ENCODE results near the gene LRP8. TPM values are rescaled to one million over a fixed set of nuclear protein-coding genes. Genes with fewer than 3 reads are reported as not detected.

Gene LRP8
- total and polyA plus RNA-seq, 9 of the 15 experiments (the other 6 are each of a cell fraction or from before 2014, with no cell fraction given), result 7.1 to 56.1 (median 31.3) TPM

- no peak overlapping the region for H2AFZ ChIP-seq (ENCODE audit: low read depth, low read length)
- in situ Hi-C loops (cut with MboI), result no loop called here
- TF ChIP-seq SPI1 (IDR thresholded peaks at IDR 0.05; ENCODE audit: borderline replicate concordance, low read depth, low read length) (peak; percentile 41; the same call in 1 of the 2 replicates), TBL1XR1 (IDR thresholded peaks at IDR 0.05; ENCODE audit: low read length in 2 of 2) (no peak), RFX1 (IDR thresholded peaks at IDR 0.05) (peak; percentile 31; the same call in 1 of the 2 replicates)
- BruUV-seq (replicated peaks), result no TSS peak
- WGBS (ENCODE audit: insufficient coverage, low coverage, missing lambda C conversion rate), result 73% methylated on average over 9 of the region's 12 CpGs
- no peaks in the 10 kb centered on the region for H3K9me3 ChIP-seq (replicated peaks; ENCODE audit: control insufficient read depth, insufficient read depth, low read depth, low read length)
- no peak for FAIRE-seq
- no peak overlapping the region for H3K4me2 ChIP-seq (ENCODE audit: insufficient read depth, low read length)
- POLR2A ChIA-PET, result interaction anchor here (0.7 to 1.3 kb wide), 6 partner anchors 9 to 72 kb away, joined by 3 to 5 read pairs (median 4); no protein-coding TSS in a partner anchor
- H3K27me3 ChIP-seq (ENCODE audit: control insufficient read depth in 2 of 2, insufficient read depth in 2 of 2, low read length in 2 of 2), result no peaks in the 10 kb centered on the region
- ATAC-seq, result no peak
- peak overlapping the region in 1 of 2 experiments; percentile 37; a peak in 2 of 4 replicates for H3K9ac ChIP-seq (ENCODE audit: insufficient read depth in 1 of 2, low read depth in 2 of 2, low read length in 2 of 2)
- peaks cover 16% of the 10 kb centered on the region for H3K9me1 ChIP-seq (ENCODE audit: control insufficient read depth, insufficient read depth, low read length)
- no peak overlapping the region for H3K4me3 ChIP-seq
- peaks cover 21% of the 10 kb centered on the region for H3K79me2 ChIP-seq (ENCODE audit: control insufficient read depth, insufficient read depth, low read length)
- H3K4me1 ChIP-seq (replicated peaks in 1 of 2; ENCODE audit: control insufficient read depth in 2 of 2, insufficient read depth in 2 of 2, low read length in 2 of 2), result peaks cover 2 to 33% of the 10 kb centered on the region in 2 experiments; a peak in 3 of 5 replicates
- CTCF ChIA-PET (ENCODE audit: low intra/inter-chr PET ratio), result no interaction called here
- no peak overlapping the region for H3K27ac ChIP-seq (ENCODE audit: extremely low read depth, low read depth, low read length)
- intact Hi-C loops (cut with micrococcal nuclease), result no loop called here
- H4K20me1 ChIP-seq (replicated peaks; ENCODE audit: control insufficient read depth, insufficient read depth, low read length), result peaks cover 41% of the 10 kb centered on the region
- H3K36me3 ChIP-seq (ENCODE audit: control insufficient read depth, insufficient read depth, low read length), result peaks cover 31% of the 10 kb centered on the region; the same call in 1 of the 3 replicates
- DNase-seq (ENCODE audit: extremely low read depth in 1 of 4, low spot score in 3 of 4), result no peak
Observed at GRCh38 chr1:53296117-53296749, 31.6 kb downstream of the LRP8 start.

GRCh38 chr1:53295726-53296116 lies 32.1 kb downstream of the LRP8 start:
- H3K4me3 ChIP-seq, result no peak overlapping the region
- BruUV-seq (replicated peaks), result no TSS peak
- ATAC-seq, result no peak
- peaks cover 2 to 35% of the 10 kb centered on the region in 2 experiments; a peak in 3 of 5 replicates for H3K4me1 ChIP-seq (replicated peaks in 1 of 2; ENCODE audit: control insufficient read depth in 2 of 2, insufficient read depth in 2 of 2, low read length in 2 of 2)
- no peak overlapping the region for H3K4me2 ChIP-seq (ENCODE audit: insufficient read depth, low read length)
- H3K9me1 ChIP-seq (ENCODE audit: control insufficient read depth, insufficient read depth, low read length), result peaks cover 11% of the 10 kb centered on the region
- no peak for DNase-seq (ENCODE audit: extremely low read depth in 1 of 4, low spot score in 3 of 4)
- intact Hi-C loops (cut with micrococcal nuclease), result no loop called here
- ChIA-PET CTCF (ENCODE audit: low intra/inter-chr PET ratio) (no interaction called here), POLR2A (interaction anchor here (0.7 to 1.3 kb wide), 9 partner anchors 8 to 72 kb away, joined by 3 to 5 read pairs (median 4); no protein-coding TSS in a partner anchor)
- TF ChIP-seq ZNF239 (CRISPR knock-in tag; IDR thresholded peaks at IDR 0.05), result peak; percentile 79
- no peak for TF ChIP-seq EP400 (IDR thresholded peaks at IDR 0.05)
- no peak for TF ChIP-seq MAZ (CRISPR knock-in tag; conservative IDR thresholded peaks at IDR 0.05 in 1 of 2, IDR thresholded peaks at IDR 0.05 in 1 of 2)
- WGBS (ENCODE audit: insufficient coverage, low coverage, missing lambda C conversion rate), result 61% methylated on average over 4 of the region's 4 CpGs
- peak overlapping the region in 1 of 2 experiments; percentile 3; a peak in 1 of 4 replicates for H3K9ac ChIP-seq (ENCODE audit: insufficient read depth in 1 of 2, low read depth in 2 of 2, low read length in 2 of 2)
- no peak overlapping the region for H3K27ac ChIP-seq (ENCODE audit: extremely low read depth, low read depth, low read length)
- FAIRE-seq, result peak; percentile 6
- no peaks in the 10 kb centered on the region for H3K9me3 ChIP-seq (replicated peaks; ENCODE audit: control insufficient read depth, insufficient read depth, low read depth, low read length)
- H3K79me2 ChIP-seq (ENCODE audit: control insufficient read depth, insufficient read depth, low read length), result peaks cover 21% of the 10 kb centered on the region
- in situ Hi-C loops (cut with MboI), result no loop called here
- no peak overlapping the region for H2AFZ ChIP-seq (ENCODE audit: low read depth, low read length)
- H3K27me3 ChIP-seq (ENCODE audit: control insufficient read depth in 2 of 2, insufficient read depth in 2 of 2, low read length in 2 of 2), result no peaks in the 10 kb centered on the region
- H3K36me3 ChIP-seq (ENCODE audit: control insufficient read depth, insufficient read depth, low read length), result peaks cover 36% of the 10 kb centered on the region; the same call in 2 of the 3 replicates
- H4K20me1 ChIP-seq (replicated peaks; ENCODE audit: control insufficient read depth, insufficient read depth, low read length), result peaks cover 41% of the 10 kb centered on the region

Data from K562 (cell line).